Panc1 (cell line): ENCODE measurements around the gene ROS1. TPM values are rescaled to one million over a fixed set of nuclear protein-coding genes. Genes with fewer than 3 reads are reported as not detected.

ENCODE experiments used
- ATAC-seq: fragments of 200-7000 bp; cut with Tn5 transposase; 2 replicates; pipeline ENCODE4 v1.9.1; 2020; ENCODE audit warnings: mild to moderate bottlenecking, moderate library complexity
- BruUV-seq: library from RNA; stranded (reverse); fragments of 400-500 nt; replicated peaks from 2 replicates; lab custom pipeline; 2021; lab: Mats Ljungman, UMichigan
- CTCF ChIA-PET: fragments of 300-600 bp; sonication (Branson Sonifier 250); formaldehyde crosslinking; loops from one replicate; lab custom pipeline; 2022; ENCODE audit warnings: antibody characterized with exemption; lab: Charles Lee
- POLR2A ChIA-PET: fragments of 300-600 bp; sonication (Branson Sonifier 250); formaldehyde crosslinking; loops from one replicate; lab custom pipeline; 2022; ENCODE audit warnings: antibody characterized with exemption; lab: Charles Lee
- DNase-seq: peaks from one replicate; pipeline ENCODE4 v3.0.0-alpha.2; 2010; ENCODE audit warnings: low read depth, low spot score
- H3K27ac ChIP-seq: 2 replicates; pipeline ENCODE4 v1.5.1; 2011; ENCODE audit warnings: mild to moderate bottlenecking, low read length, inconsistent platforms
- H3K27me3 ChIP-seq: fragments of 200-500 bp; sonication (Bioruptor generic); 2 replicates; pipeline ENCODE4 v1.6.0; 2014; ENCODE audit warnings: low read length, inconsistent platforms; ENCODE audit not compliant: control insufficient read depth, insufficient read depth
- H3K36me3 ChIP-seq: fragments of 200-500 bp; sonication (Bioruptor generic); 2 replicates; pipeline ENCODE4 v1.5.1; 2014; ENCODE audit warnings: inconsistent platforms, mild to moderate bottlenecking, low read length, moderate library complexity; ENCODE audit not compliant: control insufficient read depth, insufficient read depth
- H3K4me1 ChIP-seq: 2 replicates; pipeline ENCODE4 v1.5.1; 2011; ENCODE audit warnings: inconsistent platforms, mild to moderate bottlenecking, low read length, moderate library complexity; ENCODE audit not compliant: control insufficient read depth, insufficient read depth
- H3K4me3 ChIP-seq, 2 experiments: 2 replicates each; pipeline ENCODE4 v1.5.1; 2011 to 2012; ENCODE audit warnings: low read depth in 2 of 2, low read length in 2 of 2, mild to moderate bottlenecking in 2 of 2, inconsistent platforms in 1 of 2, moderate library complexity in 1 of 2
- H3K9me3 ChIP-seq: fragments of 200-500 bp; sonication (Bioruptor generic); 2 replicates; pipeline ENCODE4 v1.5.1; 2014; ENCODE audit warnings: low read depth, mild to moderate bottlenecking, inconsistent platforms, low read length, moderate library complexity; ENCODE audit not compliant: control insufficient read depth, insufficient read depth
- CTCF ChIP-seq: fragments of 450-650 bp; IDR thresholded peaks from 2 replicates; pipeline ENCODE4 v1.5.1; 2017; ENCODE audit warnings: mild to moderate bottlenecking
- POLR2AphosphoS5 ChIP-seq: IDR thresholded peaks from 2 replicates; pipeline ENCODE4 v1.6.1; 2012; ENCODE audit warnings: mild to moderate bottlenecking, low read depth, low read length, moderate library complexity
- SIN3A ChIP-seq: IDR thresholded peaks from 2 replicates; pipeline ENCODE4 v1.6.1; 2012; ENCODE audit warnings: low read depth, mild to moderate bottlenecking, low read length, moderate library complexity, borderline replicate concordance; ENCODE audit not compliant: insufficient read depth
- TCF7L2 ChIP-seq: IDR thresholded peaks from 2 replicates; pipeline ENCODE4 v1.6.1; 2011; ENCODE audit warnings: mild to moderate bottlenecking, low read depth, low read length, inconsistent platforms
- in situ Hi-C: cut with HindIII; loops from 2 replicates; pipeline ENCODE4 v1.10.0; 2016; ENCODE audit warnings: low sequenced_read_pairs, low pct_unique_long_range_greater_than_20kb
- intact Hi-C: fragments of 100-400 bp; cut with micrococcal nuclease; formaldehyde crosslinking; loops from one replicate; pipeline ENCODE4 v1.10.0; 2022; ENCODE audit not compliant: unreplicated experiment
- total RNA-seq: library from RNA; stranded (reverse); gene quantifications from one replicate; pipeline ENCODE4 v1.2.1, GENCODE V29; 2021; ENCODE audit not compliant: unreplicated experiment
- TF ChIP-seq, protein P1 (sequence below), 2 experiments: IDR thresholded peaks; 2 replicates each; pipeline ENCODE4 v1.6.1; 2011 to 2012; ENCODE audit warnings: low read depth in 2 of 2, control low read depth in 1 of 2, low read length in 1 of 2, mild to moderate bottlenecking in 1 of 2, moderate library complexity in 1 of 2; ENCODE audit not compliant: insufficient read depth in 1 of 2

ROS1 gene
- total RNA-seq, 1 experiment from 2014 or later: 0.10 TPM

GRCh38 chr6:117290173-117290846 lies 135.4 kb downstream of the ROS1 start:
- TF ChIP-seq POLR2AphosphoS5 (no peak), SIN3A (no peak), TCF7L2 (no peak), CTCF (no peak)
- TF ChIP-seq, protein P1, sequence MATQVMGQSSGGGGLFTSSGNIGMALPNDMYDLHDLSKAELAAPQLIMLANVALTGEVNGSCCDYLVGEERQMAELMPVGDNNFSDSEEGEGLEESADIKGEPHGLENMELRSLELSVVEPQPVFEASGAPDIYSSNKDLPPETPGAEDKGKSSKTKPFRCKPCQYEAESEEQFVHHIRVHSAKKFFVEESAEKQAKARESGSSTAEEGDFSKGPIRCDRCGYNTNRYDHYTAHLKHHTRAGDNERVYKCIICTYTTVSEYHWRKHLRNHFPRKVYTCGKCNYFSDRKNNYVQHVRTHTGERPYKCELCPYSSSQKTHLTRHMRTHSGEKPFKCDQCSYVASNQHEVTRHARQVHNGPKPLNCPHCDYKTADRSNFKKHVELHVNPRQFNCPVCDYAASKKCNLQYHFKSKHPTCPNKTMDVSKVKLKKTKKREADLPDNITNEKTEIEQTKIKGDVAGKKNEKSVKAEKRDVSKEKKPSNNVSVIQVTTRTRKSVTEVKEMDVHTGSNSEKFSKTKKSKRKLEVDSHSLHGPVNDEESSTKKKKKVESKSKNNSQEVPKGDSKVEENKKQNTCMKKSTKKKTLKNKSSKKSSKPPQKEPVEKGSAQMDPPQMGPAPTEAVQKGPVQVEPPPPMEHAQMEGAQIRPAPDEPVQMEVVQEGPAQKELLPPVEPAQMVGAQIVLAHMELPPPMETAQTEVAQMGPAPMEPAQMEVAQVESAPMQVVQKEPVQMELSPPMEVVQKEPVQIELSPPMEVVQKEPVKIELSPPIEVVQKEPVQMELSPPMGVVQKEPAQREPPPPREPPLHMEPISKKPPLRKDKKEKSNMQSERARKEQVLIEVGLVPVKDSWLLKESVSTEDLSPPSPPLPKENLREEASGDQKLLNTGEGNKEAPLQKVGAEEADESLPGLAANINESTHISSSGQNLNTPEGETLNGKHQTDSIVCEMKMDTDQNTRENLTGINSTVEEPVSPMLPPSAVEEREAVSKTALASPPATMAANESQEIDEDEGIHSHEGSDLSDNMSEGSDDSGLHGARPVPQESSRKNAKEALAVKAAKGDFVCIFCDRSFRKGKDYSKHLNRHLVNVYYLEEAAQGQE (IDR thresholded peaks at IDR 0.05; ENCODE audit: insufficient read depth in 1 of 2, low read depth in 2 of 2, low read length in 1 of 2): no peak
- no peak for DNase-seq
- in situ Hi-C loops: no loop called here
- H3K9me3 ChIP-seq: no peaks in the 10 kb centered on the region
- peaks cover 3% of the 10 kb centered on the region; the same call in 1 of the 2 replicates for H3K27me3 ChIP-seq
- POLR2A ChIA-PET: no interaction called here
- no peaks in the 10 kb centered on the region for H3K36me3 ChIP-seq
- H3K4me3 ChIP-seq: no peak overlapping the region
- no TSS peak for BruUV-seq
- no peak overlapping the region for H3K27ac ChIP-seq
- CTCF ChIA-PET: no interaction called here
- intact Hi-C loops: no loop called here
- ATAC-seq: no peak
- no peaks in the 10 kb centered on the region for H3K4me1 ChIP-seq

- POLR2A ChIA-PET: no interaction called here
- in situ Hi-C loops (no loop called here), intact Hi-C loops (no loop called here)
- CTCF ChIA-PET: no interaction called here
- Histone ChIP-seq H3K27ac (no peak overlapping the region), H3K36me3 (no peaks in the 10 kb centered on the region), H3K4me3 (no peak overlapping the region), H3K27me3 (peaks cover 3% of the 10 kb centered on the region; the same call in 1 of the 2 replicates), H3K9me3 (no peaks in the 10 kb centered on the region), H3K4me1 (no peaks in the 10 kb centered on the region)
- no peak for ATAC-seq
- no peak for DNase-seq
- BruUV-seq: no TSS peak
- TF ChIP-seq, protein P1 (IDR thresholded peaks at IDR 0.05; ENCODE audit: insufficient read depth in 1 of 2, low read depth in 2 of 2, low read length in 1 of 2): no peak
- TF ChIP-seq TCF7L2 (no peak), POLR2AphosphoS5 (no peak), SIN3A (no peak), CTCF (no peak)
Observed at GRCh38 chr6:117288083-117288715, 137.5 kb downstream of the ROS1 start.
